WTC11 (cell line): ENCODE data around the gene CLEC9A. TPM values are rescaled to one million over a fixed set of nuclear protein-coding genes. Genes with fewer than 3 reads are reported as not detected.

ENCODE experiments used
- ATAC-seq: fragments of 200-7000 bp; cut with Tn5 transposase; 2 replicates; pipeline ENCODE4 v1.10.0; 2021; ENCODE audit warnings: mild to moderate bottlenecking, moderate library complexity
- CTCF ChIA-PET: fragments of 300-600 bp; sonication (Branson Sonifier 250); formaldehyde crosslinking; loops from one replicate; lab custom pipeline; 2021; ENCODE audit warnings: antibody characterized with exemption; lab: Charles Lee
- POLR2A ChIA-PET: fragments of 350-600 bp; sonication (Branson Sonifier 250); formaldehyde crosslinking; loops from one replicate; lab custom pipeline; 2021; ENCODE audit warnings: antibody characterized with exemption; lab: Charles Lee
- DNase-seq: peaks from one replicate; pipeline ENCODE4 v3.0.0; 2021; ENCODE audit warnings: low spot score
- H3K27ac Mint-ChIP-seq: 2 replicates; pipeline ENCODE4 v1.8.0; 2021; ENCODE audit warnings: mixed read lengths
- H3K27me3 Mint-ChIP-seq: 2 replicates; pipeline ENCODE4 v1.8.0; 2021; ENCODE audit warnings: low read depth, mild to moderate bottlenecking, moderate library complexity, mixed read lengths
- H3K36me3 Mint-ChIP-seq: 2 replicates; pipeline ENCODE4 v1.8.0; 2021; ENCODE audit warnings: mixed read lengths
- H3K4me1 Mint-ChIP-seq: 2 replicates; pipeline ENCODE4 v1.8.0; 2022; ENCODE audit warnings: mixed read lengths
- H3K4me3 Mint-ChIP-seq: 2 replicates; pipeline ENCODE4 v1.8.0; 2021; ENCODE audit warnings: mild to moderate bottlenecking, moderate library complexity, mixed read lengths
- H3K9me3 Mint-ChIP-seq: 2 replicates; pipeline ENCODE4 v1.8.0; 2021; ENCODE audit warnings: mixed read lengths
- AFF4 ChIP-seq: sonication (generic); formaldehyde crosslinking; IDR thresholded peaks from 2 replicates; pipeline ENCODE4 v1.8.1; 2023; ENCODE audit warnings: mild to moderate bottlenecking, missing genetic modification reagents, borderline replicate concordance
- ATF1 ChIP-seq: sonication (generic); formaldehyde crosslinking; IDR thresholded peaks from 2 replicates; pipeline ENCODE4 v1.8.1; 2023; ENCODE audit warnings: mild to moderate bottlenecking, moderate library complexity, missing genetic modification reagents
- ATF3 ChIP-seq: sonication (generic); formaldehyde crosslinking; conservative IDR thresholded peaks from 2 replicates; pipeline ENCODE4 v1.8.1; 2022; ENCODE audit warnings: mild to moderate bottlenecking, missing genetic modification reagents
- ELF4 ChIP-seq: sonication (generic); formaldehyde crosslinking; IDR thresholded peaks from 2 replicates; pipeline ENCODE4 v1.8.1; 2022; ENCODE audit warnings: low read depth, mild to moderate bottlenecking, moderate library complexity, missing genetic modification reagents
- MLX ChIP-seq: sonication (generic); formaldehyde crosslinking; IDR thresholded peaks from 2 replicates; pipeline ENCODE4 v1.8.1; 2023; ENCODE audit warnings: mild to moderate bottlenecking, missing genetic modification reagents, moderate library complexity
- MYBL2 ChIP-seq: sonication (generic); formaldehyde crosslinking; IDR thresholded peaks from 2 replicates; pipeline ENCODE4 v1.8.1; 2023; ENCODE audit warnings: mild to moderate bottlenecking, moderate library complexity, missing genetic modification reagents
- NFE2L1 ChIP-seq: sonication (generic); formaldehyde crosslinking; IDR thresholded peaks from 2 replicates; pipeline ENCODE4 v1.8.1; 2023; ENCODE audit warnings: missing genetic modification reagents
- NR1H2 ChIP-seq: sonication (generic); formaldehyde crosslinking; IDR thresholded peaks from 2 replicates; pipeline ENCODE4 v1.9.0; 2021; ENCODE audit warnings: mild to moderate bottlenecking, moderate library complexity, missing genetic modification reagents
- STAT6 ChIP-seq: sonication (generic); formaldehyde crosslinking; conservative IDR thresholded peaks from 2 replicates; pipeline ENCODE4 v1.8.1; 2023; ENCODE audit warnings: mild to moderate bottlenecking, low read depth, missing genetic modification reagents, moderate library complexity
- ZNF121 ChIP-seq: sonication (generic); formaldehyde crosslinking; IDR thresholded peaks from 2 replicates; pipeline ENCODE4 v1.8.0; 2023; ENCODE audit warnings: missing genetic modification reagents
- ZNF281 ChIP-seq: sonication (generic); formaldehyde crosslinking; IDR thresholded peaks from 2 replicates; pipeline ENCODE4 v1.8.0; 2023; ENCODE audit warnings: mild to moderate bottlenecking, missing genetic modification reagents
- total RNA-seq: library from RNA; stranded (reverse); gene quantifications from 3 replicates; pipeline ENCODE4 v1.2.3, GENCODE V29; 2021

CLEC9A gene
- total RNA-seq, 1 experiment from 2014 or later: not detected

- peaks cover 3% of the 10 kb centered on the region; the same call in 1 of the 2 replicates for H3K36me3 Mint-ChIP-seq
- TF ChIP-seq STAT6 (CRISPR knock-in tag): no peak
- TF ChIP-seq ZNF281: no peak
- no peak for TF ChIP-seq MLX
- no peak for TF ChIP-seq MYBL2
- no peak for TF ChIP-seq ATF1
- TF ChIP-seq NR1H2 (CRISPR knock-in tag): no peak
- no peak for TF ChIP-seq AFF4 (CRISPR knock-in tag)
- no peak for TF ChIP-seq ATF3 (CRISPR knock-in tag)
- H3K4me1 Mint-ChIP-seq: no peaks in the 10 kb centered on the region
- no peak overlapping the region for H3K4me3 Mint-ChIP-seq
- POLR2A ChIA-PET: no interaction called here
- H3K27ac Mint-ChIP-seq: no peak overlapping the region
- peaks cover 14% of the 10 kb centered on the region for H3K9me3 Mint-ChIP-seq
- ATAC-seq: no peak
- H3K27me3 Mint-ChIP-seq: no peaks in the 10 kb centered on the region
- CTCF ChIA-PET: no interaction called here
- no peak for DNase-seq
Measured at GRCh38 chr12:10113075-10113474, 82.6 kb downstream of the CLEC9A start.

- no peak for ATAC-seq
- CTCF ChIA-PET: no interaction called here
- Mint-ChIP-seq H3K9me3 (peaks cover 14% of the 10 kb centered on the region), H3K4me1 (no peaks in the 10 kb centered on the region), H3K27me3 (no peaks in the 10 kb centered on the region), H3K4me3 (no peak overlapping the region), H3K27ac (no peak overlapping the region), H3K36me3 (peaks cover 3% of the 10 kb centered on the region; the same call in 1 of the 2 replicates)
- TF ChIP-seq AFF4 (CRISPR knock-in tag): no peak
- TF ChIP-seq NFE2L1: no peak
- TF ChIP-seq ZNF121 (CRISPR knock-in tag): no peak
- no peak for TF ChIP-seq ELF4 (CRISPR knock-in tag)
- no peak for TF ChIP-seq MLX
- TF ChIP-seq NR1H2 (CRISPR knock-in tag): no peak
- POLR2A ChIA-PET: no interaction called here
- DNase-seq: no peak
Measured at GRCh38 chr12:10113920-10114319, 83.4 kb downstream of the CLEC9A start.
